HCT116 (cell line): ENCODE data around the gene KIFC3.

Source experiments
- CTCF ChIP-seq, 3 experiments: fragments of 200-600 bp in 1 of 3; sonication (generic) in 1 of 3; IDR thresholded peaks in 2 of 3; conservative IDR thresholded peaks in 1 of 3; 2 replicates each; pipeline ENCODE4 v1.5.1; 2012 to 2017; ENCODE audit warnings: low read depth in 2 of 3, low read length in 2 of 3, antibody characterized with exemption in 1 of 3, borderline replicate concordance in 1 of 3, control low read depth in 1 of 3, mild to moderate bottlenecking in 1 of 3, mixed read lengths in 1 of 3, mixed run types in 1 of 3, moderate library complexity in 1 of 3; ENCODE audit not compliant: insufficient read depth in 1 of 3
- EZH2 ChIP-seq: fragments of 200-600 bp; sonication (generic); IDR thresholded peaks from 2 replicates; pipeline ENCODE4 v1.6.1; 2017; ENCODE audit warnings: antibody characterized with exemption, mixed run types
- JUND ChIP-seq: IDR thresholded peaks from 2 replicates; pipeline ENCODE4 v1.6.1; 2012
- MAX ChIP-seq: IDR thresholded peaks from 2 replicates; pipeline ENCODE4 v1.6.1; 2012
- POLR2A ChIP-seq: IDR thresholded peaks from 2 replicates; pipeline ENCODE4 v1.7.0; 2011; ENCODE audit warnings: borderline replicate concordance; ENCODE audit not compliant: insufficient read depth, insufficient read length; ENCODE audit errors: extremely low read depth
- RAD21 ChIP-seq: IDR thresholded peaks from 2 replicates; pipeline ENCODE4 v1.6.1; 2012; ENCODE audit warnings: low read depth, mild to moderate bottlenecking
- SIN3A ChIP-seq: IDR thresholded peaks from 2 replicates; pipeline ENCODE4 v1.6.1; 2012; ENCODE audit warnings: low read depth
- YY1 ChIP-seq: IDR thresholded peaks from 2 replicates; pipeline ENCODE4 v1.6.1; 2011; ENCODE audit warnings: low read length, low read depth, moderate library complexity, mild to moderate bottlenecking; ENCODE audit not compliant: insufficient replicate concordance; ENCODE audit errors: extremely low read depth
- ZBTB33 ChIP-seq: IDR thresholded peaks from 2 replicates; pipeline ENCODE4 v1.6.1; 2011; ENCODE audit warnings: mild to moderate bottlenecking, low read length, moderate library complexity; ENCODE audit not compliant: insufficient replicate concordance; ENCODE audit errors: extremely low read depth

- TF ChIP-seq RAD21: no peak
- TF ChIP-seq CTCF (IDR thresholded peaks at IDR 0.05 in 2 of 3, conservative IDR thresholded peaks at IDR 0.05 in 1 of 3; ENCODE audit: borderline replicate concordance in 1 of 3, insufficient read depth in 1 of 3, low read depth in 2 of 3, low read length in 2 of 3): no peak
- TF ChIP-seq MAX: no peak
- no peak for TF ChIP-seq POLR2A
- no peak for TF ChIP-seq EZH2
- TF ChIP-seq YY1: no peak
- TF ChIP-seq SIN3A: no peak
- TF ChIP-seq ZBTB33: no peak
- TF ChIP-seq JUND: no peak
These were observed 4.0 kb downstream of the KIFC3 start for GRCh38 chr16:57798267-57798810.
